Activated CD8-positive, alpha-beta memory T cell treated with anti-CD3 and anti-CD28 coated beads, Interleukin-2, amount 50 U/mL, for 4 hours (primary cell): ENCODE data around the gene EIF4B.
A peak's percentile ranks its signal among the peaks of the same experiment; 100 is the strongest.

Experiments
- DNase-seq: peaks from one replicate; pipeline ENCODE4 v3.0.0-alpha.2; 2020

The EIF4B gene

GRCh38 chr12:53071591-53072551 is 65.6 kb downstream of the EIF4B start:
- no peak for DNase-seq

GRCh38 chr12:53073881-53074280 is 67.6 kb downstream of the EIF4B start:
- DNase-seq: no peak

DNA sequence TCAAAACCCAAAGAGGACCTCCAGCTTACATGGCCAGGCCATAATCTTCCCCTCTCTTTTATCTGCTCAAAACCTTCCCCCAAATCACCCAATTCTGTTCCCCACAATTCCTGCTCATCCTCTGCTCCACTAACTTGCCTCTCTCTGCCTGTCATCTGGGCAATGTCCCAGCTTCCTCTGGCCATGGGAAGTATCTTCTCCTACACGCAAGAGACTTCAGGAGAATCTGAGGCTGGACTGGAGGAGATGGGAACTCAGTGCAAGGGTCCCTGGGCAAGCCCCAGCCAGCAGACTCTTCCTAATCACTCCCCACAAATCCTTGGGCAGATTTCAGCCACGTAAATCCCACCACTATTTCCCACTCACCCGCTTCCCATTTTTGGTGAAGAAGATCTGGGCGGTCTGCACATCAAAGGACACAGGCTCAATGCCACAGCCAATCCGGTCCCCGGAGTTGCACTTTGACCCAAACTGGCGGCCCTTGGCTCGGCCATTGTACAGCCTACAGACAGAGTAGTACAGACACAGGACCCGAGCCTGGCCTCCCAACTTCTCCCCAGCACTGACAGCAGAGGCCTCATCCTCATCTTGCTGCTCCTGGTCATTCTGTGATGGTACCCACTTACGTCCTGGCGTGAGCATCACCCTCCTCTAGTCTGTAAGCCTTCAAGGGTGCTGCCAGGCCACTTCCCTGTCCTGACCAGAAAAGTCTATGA is 68.2 kb downstream of the EIF4B start:
- DNase-seq: no peak

DNA sequence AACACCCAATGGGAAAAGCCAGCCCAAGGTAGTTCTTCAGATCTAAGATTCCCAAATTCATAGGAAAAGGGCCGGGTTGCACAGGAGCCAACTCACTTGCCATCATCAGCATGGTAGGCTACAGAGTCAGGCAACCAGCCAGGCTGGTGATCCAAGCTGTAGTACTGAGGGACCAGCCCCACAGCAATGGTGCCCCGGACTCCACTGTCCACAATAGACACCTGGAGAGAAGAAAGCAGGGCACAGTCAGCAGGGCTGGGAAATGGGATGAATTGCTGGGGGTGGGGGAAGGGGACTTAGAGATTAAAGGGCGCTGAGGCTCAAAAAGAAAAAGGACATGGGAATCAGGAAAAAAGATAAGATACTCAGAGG is 68.7 kb downstream of the EIF4B start:
- DNase-seq: no peak

- DNase-seq: no peak
Observed at GRCh38 chr12:53076461-53076860, 70.2 kb downstream of the EIF4B start.

GRCh38 chr12:53077030-53077429 is 70.8 kb downstream of the EIF4B start:
- DNase-seq: no peak

GRCh38 chr12:53078425-53079225 is 72.4 kb downstream of the EIF4B start:
- DNase-seq: peak; percentile 49

DNA sequence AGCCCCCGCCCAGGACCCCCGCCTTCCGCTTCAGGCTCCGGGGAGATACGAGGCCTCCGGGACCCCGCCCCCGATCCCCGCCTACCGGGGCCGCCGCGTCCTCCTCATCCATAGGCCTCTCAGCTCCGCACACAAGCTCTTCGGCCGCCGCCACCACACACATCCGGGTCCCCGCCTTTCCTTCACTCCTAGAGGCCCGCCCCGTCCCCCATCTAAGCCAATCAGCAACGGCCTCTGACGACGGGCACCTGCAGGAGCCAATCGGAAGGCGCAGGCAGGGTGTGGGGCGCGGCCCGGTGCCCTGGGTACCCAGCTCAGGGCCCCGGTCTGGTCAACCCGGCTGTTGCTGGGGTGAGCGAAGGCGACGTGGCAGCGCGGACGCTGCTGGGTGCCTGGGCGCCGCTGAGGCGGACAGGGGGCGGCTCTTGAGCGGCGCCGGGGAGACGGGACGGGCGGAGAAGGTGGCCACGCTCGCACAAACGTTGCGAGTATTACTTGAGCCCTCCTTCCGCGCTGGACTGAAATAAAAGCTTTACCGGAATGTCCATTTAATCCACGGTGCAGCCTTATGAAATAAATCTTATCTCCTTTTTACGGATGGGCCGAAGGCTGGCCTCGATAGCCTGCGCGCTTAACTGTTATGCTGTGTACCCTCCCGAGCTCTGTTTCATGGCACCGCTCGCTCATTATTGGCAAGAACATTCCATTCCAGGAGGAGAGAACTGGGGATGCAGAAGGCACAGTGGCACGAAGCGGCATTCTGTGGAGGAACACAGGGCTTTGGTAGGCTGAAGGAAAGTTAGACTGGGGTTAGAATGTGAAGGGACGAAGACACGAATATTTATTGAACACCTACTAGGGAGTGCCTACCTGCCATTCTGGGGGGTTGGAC is 73.2 kb downstream of the EIF4B start, which contains the start of gene SPRYD3:
Gene SPRYD3 (minus strand): TSS at position 165 of the 892 bp plus-strand sequence. CDS start 57 bp downstream, at position 108.
- DNase-seq: peak; percentile 95

DNA sequence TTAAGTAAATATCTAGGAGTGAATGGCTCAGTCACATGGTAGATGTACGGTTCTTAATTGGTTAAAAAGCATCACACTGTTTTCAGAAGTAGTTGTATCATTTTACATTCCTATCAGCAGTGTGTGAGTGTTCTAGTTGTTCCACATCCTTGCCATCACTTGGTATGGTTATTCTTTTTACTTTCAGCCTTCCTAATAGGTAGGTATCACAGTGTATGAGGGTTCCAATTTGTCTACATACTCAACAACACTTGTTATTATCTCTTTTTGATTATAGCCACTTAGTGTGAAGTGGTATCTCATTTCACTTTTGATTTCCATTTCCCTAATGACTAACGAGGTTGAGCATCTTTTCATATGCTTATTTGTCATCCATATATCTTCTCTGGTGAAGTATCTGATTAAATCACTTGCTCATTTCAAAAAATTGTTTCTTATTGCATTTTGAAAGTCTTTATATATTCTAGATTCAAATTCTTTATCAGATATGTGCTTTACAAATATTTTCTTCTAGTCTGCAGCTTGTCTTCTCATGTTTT is 76.5 kb downstream of the EIF4B start:
- DNase-seq: no peak

DNA sequence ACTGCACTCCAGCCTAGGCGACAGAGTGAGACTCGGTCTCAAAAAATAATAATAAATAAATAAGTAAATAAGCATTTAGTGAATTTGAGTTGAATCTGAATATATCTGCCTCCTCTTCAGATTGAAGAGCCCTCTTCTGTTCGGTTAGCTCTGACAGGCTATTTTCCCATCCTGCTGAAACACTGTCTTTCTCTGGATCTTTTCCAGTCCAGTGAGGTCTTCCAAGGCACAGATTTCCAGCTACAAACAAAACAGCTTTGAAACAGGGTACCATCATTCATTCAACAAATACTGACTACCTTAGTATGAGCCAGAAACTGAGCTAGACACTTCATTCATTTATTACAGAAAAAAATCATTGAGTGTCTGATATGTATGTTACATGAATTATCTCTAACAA is 80.1 kb downstream of the EIF4B start:
- no peak for DNase-seq

- no peak for DNase-seq
Observed at GRCh38 chr12:53090105-53090504, 83.8 kb downstream of the EIF4B start.

DNA sequence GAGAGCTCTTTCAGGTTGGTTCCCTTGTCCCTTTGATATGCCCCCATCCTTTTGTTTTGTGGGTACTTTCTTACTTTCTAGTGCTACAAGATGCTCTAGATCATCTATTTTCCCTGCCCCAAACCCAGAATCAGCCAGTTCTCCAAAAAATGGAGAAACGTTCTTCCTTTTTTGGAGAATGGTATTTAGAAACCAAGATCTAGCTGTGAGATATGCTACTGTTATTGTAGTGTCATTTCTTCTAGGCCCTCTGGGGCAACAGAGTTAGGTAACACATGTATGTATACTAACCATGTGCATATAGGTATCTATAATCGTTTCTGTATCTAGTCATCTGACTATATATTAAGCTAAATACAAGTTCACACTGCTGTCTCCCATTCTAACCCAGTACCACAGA is 84.3 kb downstream of the EIF4B start:
- no peak for DNase-seq

DNA sequence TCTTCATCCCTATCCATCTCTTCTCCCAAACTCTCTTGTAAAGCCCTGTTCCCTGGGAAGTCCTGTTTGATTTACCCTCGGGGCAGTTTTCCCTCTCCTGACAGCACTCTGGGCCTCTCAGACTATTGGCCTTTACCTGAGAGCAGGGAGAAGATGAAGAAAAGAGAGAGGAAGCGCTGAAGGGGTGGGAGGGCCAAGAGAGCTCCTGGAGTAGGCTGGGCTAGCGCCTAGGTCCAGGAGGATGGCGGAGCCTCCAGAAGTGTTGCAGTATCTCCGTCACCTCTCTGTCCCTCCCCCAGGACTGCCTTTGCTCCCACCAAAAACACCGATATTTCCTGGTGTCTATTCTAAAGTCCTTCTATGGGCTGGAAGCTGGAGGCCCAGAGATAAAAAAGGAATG is 85.5 kb downstream of the EIF4B start:
- no peak for DNase-seq
